GM06990 (cell line): ENCODE measurements around the gene CACNA2D2.

ENCODE experiments used
- DNase-seq: peaks from one replicate; pipeline ENCODE4 v3.0.0-alpha.2; 2011; ENCODE audit not compliant: insufficient read length; ENCODE audit errors: extremely low read depth
- H3K27me3 ChIP-seq: replicated peaks from 2 replicates; pipeline ENCODE4 v1.6.0; 2011; ENCODE audit warnings: low read length; ENCODE audit not compliant: control insufficient read depth, insufficient read depth
- H3K36me3 ChIP-seq: 2 replicates; pipeline ENCODE4 v1.5.1; 2011; ENCODE audit warnings: low read length; ENCODE audit not compliant: control insufficient read depth, insufficient read depth
- H3K4me3 ChIP-seq: replicated peaks from 2 replicates; pipeline ENCODE4 v1.5.1; 2011; ENCODE audit warnings: low read depth, mild to moderate bottlenecking, control low read depth, low read length
- CTCF ChIP-seq: IDR thresholded peaks from 2 replicates; pipeline ENCODE4 v1.5.1; 2011; ENCODE audit warnings: low read length, control low read depth, mild to moderate bottlenecking, inconsistent platforms; ENCODE audit not compliant: insufficient read depth, poor library complexity, severe bottlenecking

CACNA2D2 gene

GRCh38 chr3:50323092-50323600, 180.3 kb downstream of the CACNA2D2 start:
- peaks cover 7% of the 10 kb centered on the region for H3K36me3 ChIP-seq
- H3K4me3 ChIP-seq: no peak overlapping the region

GRCh38 chr3:50322386-50323091, 180.9 kb downstream of the CACNA2D2 start, which contains the start of gene HYAL2:
HYAL2 (minus strand) TSS chr3:50322745; CDS start chr3:50320489, 2,256 bp downstream.
- peaks cover 9% of the 10 kb centered on the region for H3K36me3 ChIP-seq
- no peaks in the 10 kb centered on the region for H3K27me3 ChIP-seq
- peak within 1 kb of the TSS; percentile 70 for H3K4me3 ChIP-seq
- DNase-seq: no peak
- TF ChIP-seq CTCF: no peak

More at GRCh38 chr3:50323092-50323600, 180.3 kb downstream of the CACNA2D2 start:
- no peak for TF ChIP-seq CTCF
- H3K27me3 ChIP-seq: no peaks in the 10 kb centered on the region
- DNase-seq: no peak

- H3K36me3 ChIP-seq: peaks cover 9% of the 10 kb centered on the region
- no peaks in the 10 kb centered on the region for H3K27me3 ChIP-seq
- H3K4me3 ChIP-seq: peak overlapping the region; percentile 70
- no peak for DNase-seq
- no peak for TF ChIP-seq CTCF
Observed at GRCh38 chr3:50322115-50322385, 181.4 kb downstream of the CACNA2D2 start.

GRCh38 chr3:50321336-50322114, 181.9 kb downstream of the CACNA2D2 start:
- DNase-seq: peak; percentile 92
- peak overlapping the region; percentile 70 for H3K4me3 ChIP-seq
- H3K27me3 ChIP-seq: no peaks in the 10 kb centered on the region
- peak; percentile 65 for TF ChIP-seq CTCF
- H3K36me3 ChIP-seq: peaks cover 9% of the 10 kb centered on the region

- TF ChIP-seq CTCF: no peak
- Histone ChIP-seq H3K4me3 (peak overlapping the region; percentile 70), H3K36me3 (peaks cover 9% of the 10 kb centered on the region), H3K27me3 (no peaks in the 10 kb centered on the region)
- DNase-seq: no peak
Observed at GRCh38 chr3:50320853-50321335, 182.5 kb downstream of the CACNA2D2 start.
